Thymus (tissue), 11 donors: ENCODE data around the gene CCL19. TPM values are rescaled to one million over a fixed set of nuclear protein-coding genes. Genes with fewer than 3 reads are reported as not detected.

Source experiments
- DNase-seq, 9 donors: peaks; one replicate each; pipeline ENCODE4 v3.0.0-alpha.2; 2013; ENCODE audit warnings: low spot score in 9 of 9, low read depth in 6 of 9, missing footprints in 1 of 9
- H3K27ac ChIP-seq, 2 donors: one replicate each; pipeline ENCODE4 v1.5.1; 2013; ENCODE audit warnings: control low read depth in 1 of 2, low read depth in 1 of 2, low read length in 1 of 2, mild to moderate bottlenecking in 1 of 2, moderate library complexity in 1 of 2
- H3K27me3 ChIP-seq, 2 donors: one replicate each; pipeline ENCODE4 v1.5.1; 2013; ENCODE audit warnings: low read length in 1 of 2; ENCODE audit not compliant: control insufficient read depth in 2 of 2, insufficient read depth in 1 of 2
- H3K36me3 ChIP-seq, 2 donors: one replicate each; pipeline ENCODE4 v1.5.1; 2013; ENCODE audit warnings: low read length in 1 of 2, mild to moderate bottlenecking in 1 of 2, moderate library complexity in 1 of 2; ENCODE audit not compliant: control insufficient read depth in 2 of 2, insufficient read depth in 2 of 2
- H3K4me1 ChIP-seq, 2 donors: one replicate each; pipeline ENCODE4 v1.5.1; 2013; ENCODE audit warnings: low read length in 2 of 2; ENCODE audit not compliant: control insufficient read depth in 2 of 2, insufficient read depth in 2 of 2
- H3K4me3 ChIP-seq, 2 donors: one replicate each; pipeline ENCODE4 v1.5.1; 2013; ENCODE audit warnings: low read length in 2 of 2, control low read depth in 1 of 2, mild to moderate bottlenecking in 1 of 2
- H3K9me3 ChIP-seq, 2 donors: one replicate each; pipeline ENCODE4 v1.5.1; 2013; ENCODE audit warnings: low read length in 1 of 2, mild to moderate bottlenecking in 1 of 2; ENCODE audit not compliant: control insufficient read depth in 2 of 2, insufficient read depth in 1 of 2
- WGBS: extraction: QIAGEN DNeasy Blood & Tissue Kit; methylation state at CpG from one replicate; pipeline ENCODE4 v1.1.7; 2013; 5-methylcytosine and 5-hydroxymethylcytosine counted together
- polyA plus RNA-seq: library from polyadenylated mRNA; stranded (reverse); fragments of 200-250 nt; gene quantifications from one replicate; pipeline ENCODE4 v1.2.3, GENCODE V29; 2013
- total RNA-seq: library from RNA; stranded (reverse); fragments of 120-200 nt; gene quantifications from one replicate; pipeline ENCODE4 v1.2.4, GENCODE V29; 2013
- donor health status: healthy.

The CCL19 gene
- total and polyA plus RNA-seq, 2 donors = 588 to 905 TPM

- no peak overlapping the region for H3K4me3 ChIP-seq
- no peaks in the 10 kb centered on the region for H3K9me3 ChIP-seq
- peaks cover 0 to 13% of the 10 kb centered on the region in 2 donors for H3K4me1 ChIP-seq
- peaks cover 0 to 2% of the 10 kb centered on the region in 2 donors for H3K27me3 ChIP-seq
- no peaks in the 10 kb centered on the region for H3K36me3 ChIP-seq
- no peak overlapping the region for H3K27ac ChIP-seq
- no peak for DNase-seq
- WGBS = 96% methylated on average over 8 of the region's 8 CpGs
Measured at GRCh38 chr9:34719021-34719768, 28.1 kb upstream of the CCL19 start.

- Histone ChIP-seq H3K4me3 (no peak overlapping the region), H3K4me1 (peaks cover 0 to 15% of the 10 kb centered on the region in 2 donors), H3K9me3 (no peaks in the 10 kb centered on the region), H3K36me3 (no peaks in the 10 kb centered on the region), H3K27me3 (peaks cover 0 to 3% of the 10 kb centered on the region in 2 donors), H3K27ac (no peak overlapping the region)
- DNase-seq = no peak
- 92% methylated on average over 3 of the region's 3 CpGs for WGBS
Measured at GRCh38 chr9:34717996-34718614, 27.0 kb upstream of the CCL19 start.

- no peak for DNase-seq
- Histone ChIP-seq H3K4me1 (peaks cover 0 to 15% of the 10 kb centered on the region in 2 donors), H3K27me3 (peaks cover 0 to 4% of the 10 kb centered on the region in 2 donors), H3K4me3 (no peak overlapping the region), H3K27ac (no peak overlapping the region), H3K9me3 (no peaks in the 10 kb centered on the region), H3K36me3 (no peaks in the 10 kb centered on the region)
- WGBS = 80% methylated on average over 4 of the region's 4 CpGs
Measured at GRCh38 chr9:34716711-34717110, 25.6 kb upstream of the CCL19 start.

- peaks cover 0 to 15% of the 10 kb centered on the region in 2 donors for H3K4me1 ChIP-seq
- H3K4me3 ChIP-seq = no peak overlapping the region
- peak in 1 of 9 donors; percentile 16 for DNase-seq
- 92% methylated on average over 7 of the region's 7 CpGs for WGBS
- no peaks in the 10 kb centered on the region for H3K9me3 ChIP-seq
- H3K36me3 ChIP-seq = no peaks in the 10 kb centered on the region
- H3K27me3 ChIP-seq = peaks cover 0 to 4% of the 10 kb centered on the region in 2 donors
- H3K27ac ChIP-seq = peak overlapping the region; percentile 49 to 59
Measured at GRCh38 chr9:34715639-34716215, 24.7 kb upstream of the CCL19 start.

- Histone ChIP-seq H3K36me3 (no peaks in the 10 kb centered on the region), H3K4me3 (no peak overlapping the region), H3K27ac (peak overlapping the region in 1 of 2 donors; percentile 65), H3K27me3 (peaks cover 0 to 4% of the 10 kb centered on the region in 2 donors), H3K9me3 (no peaks in the 10 kb centered on the region), H3K4me1 (peaks cover 0 to 15% of the 10 kb centered on the region in 2 donors)
- DNase-seq = no peak
Measured at GRCh38 chr9:34714007-34714406, 22.9 kb upstream of the CCL19 start.

- Histone ChIP-seq H3K36me3 (no peaks in the 10 kb centered on the region), H3K27ac (no peak overlapping the region), H3K4me3 (no peak overlapping the region), H3K9me3 (no peaks in the 10 kb centered on the region), H3K27me3 (peaks cover 2 to 4% of the 10 kb centered on the region in 2 donors), H3K4me1 (peaks cover 0 to 17% of the 10 kb centered on the region in 2 donors)
- WGBS = 75% methylated on average over 1 of the region's 1 CpG
- DNase-seq = no peak
Measured at GRCh38 chr9:34712140-34712539, 21.1 kb upstream of the CCL19 start.

GRCh38 chr9:34710023-34710422, 18.9 kb upstream of the CCL19 start, which contains the start of gene CCL21:
CCL21 (minus strand) TSS chr9:34710136; CDS start chr9:34710066, 70 bp downstream.
- Histone ChIP-seq H3K9me3 (no peaks in the 10 kb centered on the region), H3K4me3 (no peak within 1 kb of the TSS), H3K27ac (no peak within 1 kb of the TSS), H3K4me1 (peaks cover 0 to 14% of the 10 kb centered on the region in 2 donors), H3K27me3 (peaks cover 2 to 6% of the 10 kb centered on the region in 2 donors), H3K36me3 (no peaks in the 10 kb centered on the region)
- no peak for DNase-seq
- 89% methylated on average over 2 of the region's 2 CpGs for WGBS

- Histone ChIP-seq H3K9me3 (no peaks in the 10 kb centered on the region), H3K27me3 (peaks cover 2 to 5% of the 10 kb centered on the region in 2 donors), H3K4me1 (peaks cover 0 to 10% of the 10 kb centered on the region in 2 donors), H3K36me3 (no peaks in the 10 kb centered on the region), H3K4me3 (no peak overlapping the region), H3K27ac (no peak overlapping the region)
- no peak for DNase-seq
- 98% methylated on average over 9 of the region's 9 CpGs for WGBS
Measured at GRCh38 chr9:34709196-34709978, 18.3 kb upstream of the CCL19 start.
